HG02840 (cell line): ENCODE data around the gene TCF12.

Experiments
- ATAC-seq: cut with Tn5 transposase; IDR thresholded peaks from one replicate; pipeline ENCODE4 v1.9.1; 2021; ENCODE audit warnings: mild to moderate bottlenecking, moderate library complexity, moderate number of reproducible peaks; ENCODE audit not compliant: unreplicated experiment, low FRiP score

The TCF12 gene

GRCh38 chr15:56918046-56918938 lies at the start of gene TCF12:
TCF12 (plus strand) TSS chr15:56918644; CDS start chr15:56919914, 1,270 bp downstream.
- ATAC-seq, result peak; percentile 67

- no peak for ATAC-seq
Observed at GRCh38 chr15:56869573-56869972, 48.9 kb upstream of the TCF12 start.

- ATAC-seq, result no peak
Observed at GRCh38 chr15:56871185-56871584, 47.3 kb upstream of the TCF12 start.

GRCh38 chr15:56871867-56872266 lies 46.6 kb upstream of the TCF12 start:
- ATAC-seq, result no peak

GRCh38 chr15:56877255-56877970 lies 41.0 kb upstream of the TCF12 start:
- ATAC-seq, result no peak

- no peak for ATAC-seq
Observed at GRCh38 chr15:56879502-56879901, 38.9 kb upstream of the TCF12 start.

- ATAC-seq, result no peak
Observed at GRCh38 chr15:56883088-56883487, 35.4 kb upstream of the TCF12 start.

GRCh38 chr15:56886363-56886931 lies 32.0 kb upstream of the TCF12 start:
- ATAC-seq, result peak; percentile 19

GRCh38 chr15:56886932-56887781 lies 31.3 kb upstream of the TCF12 start:
- peak; percentile 87 for ATAC-seq

- ATAC-seq, result no peak
Observed at GRCh38 chr15:56887782-56888438, 30.5 kb upstream of the TCF12 start.

GRCh38 chr15:56890038-56890437 lies 28.4 kb upstream of the TCF12 start:
- ATAC-seq, result no peak

GRCh38 chr15:56891852-56892440 lies 26.5 kb upstream of the TCF12 start:
- ATAC-seq, result no peak

GRCh38 chr15:56892659-56893363 lies 25.6 kb upstream of the TCF12 start:
- no peak for ATAC-seq

- ATAC-seq, result no peak
Observed at GRCh38 chr15:56893364-56893678, 25.1 kb upstream of the TCF12 start.

- ATAC-seq, result no peak
Observed at GRCh38 chr15:56894601-56895000, 23.8 kb upstream of the TCF12 start.

GRCh38 chr15:56901931-56902330 lies 16.5 kb upstream of the TCF12 start:
- ATAC-seq, result no peak

GRCh38 chr15:56906766-56907165 lies 11.7 kb upstream of the TCF12 start:
- no peak for ATAC-seq

- no peak for ATAC-seq
Observed at GRCh38 chr15:56910801-56911200, 7.6 kb upstream of the TCF12 start.

- no peak for ATAC-seq
Observed at GRCh38 chr15:56913241-56913640, 5.2 kb upstream of the TCF12 start.
